Endodermal cell (in vitro differentiated cells): Measurements from ENCODE around the gene FAM3C. TPM values are rescaled to one million over a fixed set of nuclear protein-coding genes. Genes with fewer than 3 reads are reported as not detected.

Experiments
- DNase-seq: peaks from one replicate; pipeline ENCODE4 v3.0.0-alpha.2; 2017
- H3K27ac ChIP-seq: 2 replicates; pipeline ENCODE4 v1.5.1; 2013; ENCODE audit warnings: mild to moderate bottlenecking, low read depth, low read length, moderate library complexity
- H3K27me3 ChIP-seq: 2 replicates; pipeline ENCODE4 v1.6.1; 2013; ENCODE audit warnings: mild to moderate bottlenecking, low read length, moderate library complexity; ENCODE audit not compliant: insufficient read depth, control insufficient read depth, poor library complexity, severe bottlenecking
- H3K36me3 ChIP-seq: 2 replicates; pipeline ENCODE4 v1.7.0; 2013; ENCODE audit warnings: mild to moderate bottlenecking, low read length, moderate library complexity; ENCODE audit not compliant: control insufficient read depth, insufficient read depth
- H3K4me1 ChIP-seq: one replicate; pipeline ENCODE4 v1.7.0; 2013; ENCODE audit warnings: low read length; ENCODE audit not compliant: control insufficient read depth, insufficient read depth
- H3K4me3 ChIP-seq: 2 replicates; pipeline ENCODE4 v1.5.1; 2013; ENCODE audit warnings: mild to moderate bottlenecking, low read length, moderate library complexity
- H3K9ac ChIP-seq: 2 replicates; pipeline ENCODE4 v1.6.1; 2013; ENCODE audit warnings: mild to moderate bottlenecking, low read length, moderate library complexity; ENCODE audit not compliant: poor library complexity, severe bottlenecking; ENCODE audit errors: extremely low read depth
- H3K9me3 ChIP-seq: 2 replicates; pipeline ENCODE4 v1.6.1; 2013; ENCODE audit warnings: mild to moderate bottlenecking, low read length, moderate library complexity; ENCODE audit not compliant: control insufficient read depth
- H3K27ac Mint-ChIP-seq: 2 replicates; pipeline ENCODE4 v1.8.0; 2020; ENCODE audit warnings: mixed read lengths
- H3K27me3 Mint-ChIP-seq: 2 replicates; pipeline ENCODE4 v1.8.0; 2021; ENCODE audit warnings: mild to moderate bottlenecking, mixed read lengths; ENCODE audit not compliant: insufficient read depth
- H3K36me3 Mint-ChIP-seq: 2 replicates; pipeline ENCODE4 v1.8.0; 2020; ENCODE audit warnings: low read depth, mixed read lengths
- H3K4me1 Mint-ChIP-seq: 2 replicates; pipeline ENCODE4 v1.8.0; 2020; ENCODE audit warnings: mixed read lengths
- H3K4me3 Mint-ChIP-seq: 2 replicates; pipeline ENCODE4 v1.8.0; 2020; ENCODE audit warnings: mild to moderate bottlenecking, moderate library complexity, mixed read lengths
- H3K9me3 Mint-ChIP-seq: 2 replicates; pipeline ENCODE4 v1.8.0; 2020; ENCODE audit warnings: mild to moderate bottlenecking, mixed read lengths
- CTCF ChIP-seq: fragments of 200-600 bp; sonication (generic); conservative IDR thresholded peaks from 2 replicates; pipeline ENCODE4 v1.5.0; 2021; ENCODE audit warnings: antibody characterized with exemption, mild to moderate bottlenecking
- WGBS, 2 experiments: methylation state at CpG; one replicate each; pipeline versions ENCODE4 v1.1.5 to v1.1.7; 2013; ENCODE audit warnings: missing lambda C conversion rate in 2 of 2, mixed read lengths in 1 of 2; ENCODE audit not compliant: insufficient coverage in 1 of 2, insufficient read length in 1 of 2; 5-methylcytosine and 5-hydroxymethylcytosine counted together
- total RNA-seq, 2 donors: library from RNA; stranded (reverse); fragmentation: NEBNext Ultra II Directional in 1 of 2; extraction: Animal tissue kit (Norgen Biotek cat#: 25700) in 1 of 2; gene quantifications; 2 replicates in 1 of 2; 3 replicates in 1 of 2; pipeline ENCODE4 v1.2.1, GENCODE V29; 2021

Gene FAM3C
- total RNA-seq, 2 donors from 2014 or later, result 61.3 to 61.5 TPM

- Mint-ChIP-seq H3K27ac (no peak overlapping the region), H3K27me3 (no peaks in the 10 kb centered on the region), H3K36me3 (no peaks in the 10 kb centered on the region), H3K4me1 (peaks cover 15% of the 10 kb centered on the region), H3K4me3 (no peak overlapping the region), H3K9me3 (no peaks in the 10 kb centered on the region)
- Histone ChIP-seq H3K27me3 (peaks cover 5% of the 10 kb centered on the region), H3K9me3 (no peaks in the 10 kb centered on the region), H3K27ac (no peak overlapping the region), H3K4me3 (no peak overlapping the region), H3K4me1 (peaks cover 6% of the 10 kb centered on the region), H3K36me3 (no peaks in the 10 kb centered on the region), H3K9ac (no peak overlapping the region)
- TF ChIP-seq CTCF, result no peak
- 86 to 96% methylated on average over 1 to 3 of the region's 3 CpGs for WGBS, 2 experiments
- no peak for DNase-seq
These were observed 15.5 kb upstream of the FAM3C start for GRCh38 chr7:121411597-121411979.

DNA sequence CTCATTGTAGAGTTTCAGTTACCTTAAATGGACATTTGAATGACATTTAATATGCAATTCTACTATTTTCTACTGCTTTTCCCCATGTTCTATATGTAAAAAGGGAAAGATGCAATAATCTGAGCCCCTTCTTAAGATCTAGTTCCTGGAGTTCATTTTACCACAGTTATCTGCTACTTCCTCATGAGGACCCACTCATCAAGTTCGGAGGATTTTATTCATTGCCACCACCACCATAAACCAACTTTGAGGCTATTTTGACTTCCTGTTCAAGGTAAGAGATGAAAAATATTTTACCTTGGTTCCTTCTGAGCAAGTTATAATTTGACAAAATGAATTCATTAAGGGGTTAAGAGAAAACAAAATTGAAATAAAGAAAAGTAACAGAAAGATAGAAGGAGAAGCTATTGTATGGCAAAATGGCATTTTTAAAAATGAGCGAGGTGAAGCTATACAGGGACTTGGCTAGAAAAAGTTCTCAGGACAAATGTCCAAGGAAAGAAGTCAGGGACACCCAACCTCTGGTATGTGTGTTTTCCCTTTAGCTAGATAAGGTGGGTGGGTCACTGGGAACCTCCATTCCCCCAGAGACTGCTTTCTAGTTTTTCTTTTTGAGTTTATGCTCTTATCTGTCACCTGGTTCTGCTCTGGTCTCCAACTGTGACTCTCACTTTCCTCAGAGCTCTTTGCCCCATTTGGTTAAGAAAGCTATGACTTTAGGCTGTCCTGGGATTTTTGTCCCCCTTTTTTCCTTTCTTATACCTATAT is 14.9 kb upstream of the FAM3C start:
- 83 to 96% methylated on average over 1 to 2 of the region's 2 CpGs for WGBS, 2 experiments
- DNase-seq, result no peak
- no peaks in the 10 kb centered on the region for H3K36me3 Mint-ChIP-seq
- peaks cover 19% of the 10 kb centered on the region for H3K4me1 Mint-ChIP-seq
- Histone ChIP-seq H3K36me3 (no peaks in the 10 kb centered on the region), H3K27me3 (peaks cover 5% of the 10 kb centered on the region), H3K4me3 (no peak overlapping the region), H3K27ac (no peak overlapping the region), H3K9ac (no peak overlapping the region), H3K9me3 (no peaks in the 10 kb centered on the region), H3K4me1 (peaks cover 6% of the 10 kb centered on the region)
- H3K27me3 Mint-ChIP-seq, result no peaks in the 10 kb centered on the region
- no peak overlapping the region for H3K4me3 Mint-ChIP-seq
- TF ChIP-seq CTCF, result no peak
- no peaks in the 10 kb centered on the region for H3K9me3 Mint-ChIP-seq
- H3K27ac Mint-ChIP-seq, result no peak overlapping the region

DNA sequence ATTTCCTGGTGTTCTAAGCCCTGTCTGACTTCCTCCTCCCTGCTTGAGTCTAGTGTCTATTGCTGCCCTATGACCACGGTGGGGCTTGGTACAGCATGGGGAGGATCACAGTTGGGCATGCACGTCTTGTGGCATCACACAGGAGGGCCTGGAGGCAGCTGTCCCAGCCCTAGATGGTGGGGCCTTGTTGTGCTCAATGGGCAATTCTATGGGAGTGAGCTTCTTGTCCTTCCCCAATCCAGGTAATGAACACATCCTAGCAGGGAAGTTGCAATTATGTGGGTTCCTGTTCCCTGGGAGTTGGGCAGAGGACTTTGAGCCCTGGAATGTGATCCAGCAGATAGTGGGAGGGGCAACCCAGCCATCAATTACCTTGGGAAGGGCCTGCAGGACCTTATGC is 10.8 kb upstream of the FAM3C start:
- Mint-ChIP-seq H3K27me3 (no peaks in the 10 kb centered on the region), H3K4me3 (no peak overlapping the region), H3K4me1 (peaks cover 23% of the 10 kb centered on the region), H3K36me3 (no peaks in the 10 kb centered on the region), H3K9me3 (no peaks in the 10 kb centered on the region), H3K27ac (no peak overlapping the region)
- Histone ChIP-seq H3K4me1 (peaks cover 6% of the 10 kb centered on the region), H3K27ac (no peak overlapping the region), H3K4me3 (no peak overlapping the region), H3K9me3 (no peaks in the 10 kb centered on the region), H3K9ac (no peak overlapping the region), H3K36me3 (no peaks in the 10 kb centered on the region), H3K27me3 (no peaks in the 10 kb centered on the region)
- TF ChIP-seq CTCF, result no peak
- WGBS, 2 experiments, result 86 to 90% methylated on average over 1 to 2 of the region's 2 CpGs
- DNase-seq, result no peak
